ENCODE data around the gene ST3GAL2.
"Not testable (repeated sequence)": the region's sequence is repeated elsewhere in the genome, so short reads cannot be mapped to it uniquely, and the experiment has no call there.

ST3GAL2 gene

DNA sequence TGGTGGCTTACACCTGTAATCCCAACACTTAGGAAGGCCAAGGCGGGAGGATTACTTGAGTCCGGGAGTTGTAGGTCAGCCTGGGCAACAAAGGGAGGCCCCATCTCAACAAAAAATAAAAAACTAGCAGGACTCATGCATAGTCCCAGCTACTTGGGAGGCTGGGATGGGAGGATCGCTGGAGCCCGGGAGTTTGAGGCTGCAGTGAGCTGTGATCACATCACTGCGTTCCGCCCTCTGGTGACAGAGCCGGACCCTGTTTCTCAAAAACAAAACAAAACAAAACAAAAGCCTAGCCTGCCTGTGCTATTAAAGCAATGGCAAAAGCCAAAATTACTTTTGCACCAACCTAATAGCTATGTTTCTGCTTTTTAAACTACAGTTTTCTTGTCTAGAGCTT is 17.0 kb upstream of the ST3GAL2 start:
- Histone ChIP-seq H3K9ac (ENCODE audit: low read depth, low read length) (no peak overlapping the region), H3K9me3 (ENCODE audit: control insufficient read depth, insufficient read depth, low read length) (no peaks in the 10 kb centered on the region), H3K36me3 (ENCODE audit: insufficient read depth, low read length) (no peaks in the 10 kb centered on the region), H3K4me1 (ENCODE audit: insufficient read depth, low read length) (no peaks in the 10 kb centered on the region)

DNA sequence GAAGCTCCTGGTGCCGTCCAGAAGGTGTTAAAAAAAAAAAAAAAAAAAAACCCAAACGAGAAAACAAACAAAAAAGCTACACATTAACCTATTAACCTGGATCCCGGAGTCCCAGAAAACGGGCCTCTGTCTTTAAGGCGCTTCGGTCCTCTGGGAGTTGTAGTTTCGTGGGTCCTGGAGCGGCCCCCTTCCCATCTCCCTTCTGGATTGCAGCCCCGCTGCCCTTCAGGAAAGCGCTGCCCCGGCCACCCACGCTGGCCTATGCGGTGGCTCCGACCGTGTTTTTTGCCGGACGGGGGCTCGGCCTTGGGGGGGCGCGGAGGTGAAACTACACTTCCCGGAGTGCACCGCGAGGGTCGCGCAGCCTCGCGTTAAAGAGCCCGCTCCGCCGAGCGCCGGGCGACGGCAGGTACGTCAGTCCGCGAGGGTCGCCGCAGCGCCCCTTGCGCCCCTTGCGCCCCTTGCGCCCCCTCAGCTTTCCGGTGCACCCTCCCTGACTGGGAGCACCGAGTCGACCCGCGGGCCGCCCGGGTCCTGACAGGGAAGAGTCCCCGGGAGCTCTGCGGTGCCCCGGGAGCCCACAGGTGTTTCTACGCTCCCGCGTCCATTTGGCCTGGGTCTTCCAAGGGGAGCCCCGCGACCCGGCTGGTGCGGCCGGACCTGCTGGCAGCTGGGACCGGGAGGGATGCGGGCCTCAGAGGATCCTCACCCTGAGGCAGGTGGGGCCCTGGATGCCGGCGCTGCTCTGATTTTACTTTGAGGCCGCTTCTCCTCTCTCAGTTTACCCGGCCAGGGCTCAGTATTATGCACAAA is 15.5 kb upstream of the ST3GAL2 start, which contains the start of gene FCSK:
FCSK (plus strand) TSS at position 374 of the 813 bp plus-strand sequence. CDS start 8,596 bp downstream, outside the sequence.
- H3K36me3 ChIP-seq (ENCODE audit: insufficient read depth, low read length) = no peaks in the 10 kb centered on the region

GRCh38 chr16:70453892-70454221 is 15.0 kb upstream of the ST3GAL2 start:
- H3K4me1 ChIP-seq (ENCODE audit: insufficient read depth, low read length) = no peaks in the 10 kb centered on the region
- no peaks in the 10 kb centered on the region for H3K9me3 ChIP-seq (ENCODE audit: control insufficient read depth, insufficient read depth, low read length)
- H3K9ac ChIP-seq (ENCODE audit: low read depth, low read length) = peak overlapping the region; percentile 78
- no peaks in the 10 kb centered on the region for H3K36me3 ChIP-seq (ENCODE audit: insufficient read depth, low read length)

More for the DNA sequence above, 15.5 kb upstream of the ST3GAL2 start, which contains the start of gene FCSK:
- Histone ChIP-seq H3K9ac (ENCODE audit: low read depth, low read length) (peak within 1 kb of the TSS; percentile 78), H3K9me3 (ENCODE audit: control insufficient read depth, insufficient read depth, low read length) (no peaks in the 10 kb centered on the region), H3K4me1 (ENCODE audit: insufficient read depth, low read length) (no peaks in the 10 kb centered on the region)

DNA sequence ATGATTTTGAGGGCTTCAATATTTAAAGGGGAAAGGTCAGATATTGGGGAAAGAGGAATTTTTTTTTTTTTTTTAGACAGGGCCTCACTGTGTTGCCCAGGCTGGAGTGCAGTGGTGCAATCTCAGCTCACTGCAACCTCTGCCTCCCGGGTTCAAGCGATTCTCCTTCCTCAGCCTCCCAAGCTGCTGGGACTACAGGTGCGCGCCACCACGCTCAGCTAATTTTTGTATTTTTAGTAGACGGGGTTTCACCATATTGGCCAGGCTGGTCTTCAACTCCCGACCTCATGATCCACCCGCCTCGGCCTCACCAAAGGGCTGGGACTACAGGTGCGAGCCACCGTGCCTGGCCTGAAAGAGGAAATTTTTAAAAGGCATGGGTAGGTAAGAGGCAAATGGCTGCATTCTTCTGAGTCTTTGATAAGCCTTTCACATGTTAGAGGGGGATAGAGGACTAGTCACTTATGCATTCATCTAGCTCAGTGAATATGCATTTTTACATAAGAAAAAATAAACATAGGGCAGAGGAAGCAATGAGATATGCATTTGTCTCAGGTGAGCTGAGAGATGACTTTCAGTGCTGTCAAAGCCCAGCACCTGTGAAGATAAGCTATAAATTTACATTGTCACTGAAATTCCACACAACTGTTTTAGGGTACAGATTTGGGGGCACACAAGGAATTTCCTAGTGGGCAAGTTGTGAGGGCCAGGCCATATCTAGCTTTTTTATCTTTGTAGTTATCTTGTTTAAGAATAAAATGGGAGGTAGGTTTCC is 14.4 kb upstream of the ST3GAL2 start:
- no peaks in the 10 kb centered on the region for H3K4me1 ChIP-seq (ENCODE audit: insufficient read depth, low read length)
- H3K36me3 ChIP-seq (ENCODE audit: insufficient read depth, low read length) = no peaks in the 10 kb centered on the region
- no peaks in the 10 kb centered on the region for H3K9me3 ChIP-seq (ENCODE audit: control insufficient read depth, insufficient read depth, low read length)
- H3K9ac ChIP-seq (ENCODE audit: low read depth, low read length) = peak overlapping the region; percentile 78

GRCh38 chr16:70451004-70451340 is 12.1 kb upstream of the ST3GAL2 start:
- not testable (repeated sequence) for H3K9me3 ChIP-seq (ENCODE audit: control insufficient read depth, insufficient read depth, low read length); H3K36me3 ChIP-seq (ENCODE audit: insufficient read depth, low read length); H3K4me1 ChIP-seq (ENCODE audit: insufficient read depth, low read length); H3K9ac ChIP-seq (ENCODE audit: low read depth, low read length)

DNA sequence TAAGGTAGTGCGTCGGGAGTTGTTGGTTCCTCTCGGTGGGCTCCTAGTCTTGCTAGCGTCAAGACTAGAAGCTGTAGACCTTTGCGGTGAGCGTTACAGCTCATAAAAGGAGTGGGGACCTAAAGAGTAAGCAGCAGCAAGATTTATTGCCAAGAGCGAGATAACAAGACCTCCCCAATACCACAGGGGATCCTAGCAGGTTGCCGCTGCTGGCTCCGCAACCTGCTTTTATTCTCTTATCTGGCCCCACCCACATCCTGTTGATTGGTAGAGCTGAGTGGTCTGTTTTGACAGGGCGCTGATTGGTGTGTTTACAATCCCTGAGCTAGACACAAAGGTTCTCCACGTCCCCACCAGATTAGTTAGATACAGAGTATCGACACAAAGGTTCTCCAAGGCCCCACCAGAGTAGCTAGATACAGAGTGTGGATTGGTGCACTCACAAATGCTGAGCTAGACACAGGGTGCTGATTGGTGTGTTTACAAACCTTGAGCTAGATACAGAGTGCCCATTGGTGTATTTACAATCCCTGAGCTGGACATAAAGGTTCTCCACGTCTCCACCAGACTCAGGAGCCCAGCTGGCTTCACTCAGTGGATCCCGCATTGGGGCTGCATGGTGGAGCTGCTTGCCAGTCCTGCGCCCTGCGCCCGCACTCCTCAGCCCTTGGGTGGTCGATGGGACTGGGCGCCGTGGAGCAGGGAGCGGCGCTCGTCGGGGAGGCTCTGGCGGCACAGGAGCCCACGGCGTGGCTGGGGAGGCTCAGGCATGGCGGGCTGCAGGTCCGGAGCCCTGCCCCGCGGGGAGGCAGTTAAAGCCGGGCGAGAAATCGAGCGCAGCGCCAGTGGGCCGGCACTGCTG is 11.5 kb upstream of the ST3GAL2 start:
- H3K9ac ChIP-seq (ENCODE audit: low read depth, low read length); H3K36me3 ChIP-seq (ENCODE audit: insufficient read depth, low read length); H3K4me1 ChIP-seq (ENCODE audit: insufficient read depth, low read length); H3K9me3 ChIP-seq (ENCODE audit: control insufficient read depth, insufficient read depth, low read length): not testable (repeated sequence)

DNA sequence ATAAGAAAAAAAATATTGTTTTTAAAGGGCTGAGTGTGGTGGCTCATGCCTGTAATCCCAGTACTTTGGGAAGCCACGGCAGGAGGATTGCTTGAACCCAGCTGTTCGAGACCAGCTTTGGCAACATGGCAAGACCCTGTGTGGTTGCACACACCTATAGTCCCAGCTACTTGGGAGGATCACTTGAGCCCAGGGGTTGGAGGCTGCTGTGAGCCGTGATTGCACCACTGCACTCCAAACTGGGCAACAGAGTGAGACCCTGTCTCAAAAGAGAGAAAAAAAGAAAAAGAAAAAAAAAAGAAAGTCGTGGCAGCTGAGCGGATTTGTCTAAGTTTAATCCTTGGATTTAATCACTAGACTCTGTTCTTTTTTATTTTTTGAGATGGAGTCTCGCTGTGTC is 9.2 kb upstream of the ST3GAL2 start:
- H3K36me3 ChIP-seq (ENCODE audit: insufficient read depth, low read length) = no peaks in the 10 kb centered on the region
- no peaks in the 10 kb centered on the region for H3K9me3 ChIP-seq (ENCODE audit: control insufficient read depth, insufficient read depth, low read length)
- no peak overlapping the region for H3K9ac ChIP-seq (ENCODE audit: low read depth, low read length)
- H3K4me1 ChIP-seq (ENCODE audit: insufficient read depth, low read length) = peaks cover 6% of the 10 kb centered on the region; the same call in 1 of the 2 replicates

DNA sequence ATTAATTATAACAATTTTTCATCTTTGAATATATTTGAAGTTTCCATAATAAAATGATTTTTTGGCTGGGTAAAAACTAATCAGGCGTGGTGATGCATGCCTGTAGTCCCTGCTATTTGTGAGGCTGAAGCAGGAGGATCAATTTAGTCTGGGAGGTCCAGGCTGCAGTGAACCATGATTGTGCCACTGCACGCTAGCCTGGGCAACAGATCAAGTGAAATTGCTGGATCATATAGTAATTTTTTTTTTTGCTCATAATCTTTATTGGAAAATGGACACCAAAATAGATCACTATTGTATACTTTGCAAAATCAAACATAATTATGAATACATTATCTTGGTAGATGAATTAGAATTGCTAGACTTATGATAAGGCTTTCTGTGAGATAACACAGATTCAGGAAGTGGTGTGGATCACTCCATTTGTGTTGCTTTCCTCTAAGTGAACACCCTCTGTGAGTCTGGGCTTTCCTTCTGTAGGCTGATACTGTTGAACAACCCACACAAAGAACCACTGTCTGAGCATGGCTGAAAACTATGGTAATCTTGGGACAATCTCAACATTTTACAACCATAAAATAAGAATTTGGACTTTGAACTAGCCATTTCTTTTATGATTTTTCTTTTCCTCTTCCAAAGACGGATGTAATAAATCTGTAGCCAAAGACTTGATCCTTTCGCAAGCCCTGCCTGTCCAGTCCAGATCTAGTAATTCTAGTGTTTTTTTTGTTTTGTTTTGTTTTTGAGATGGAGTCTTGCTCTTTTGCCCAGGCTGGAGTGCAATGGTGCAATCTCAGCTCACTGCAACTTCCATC is 5.6 kb upstream of the ST3GAL2 start:
- Histone ChIP-seq H3K36me3 (ENCODE audit: insufficient read depth, low read length) (no peaks in the 10 kb centered on the region), H3K9me3 (ENCODE audit: control insufficient read depth, insufficient read depth, low read length) (no peaks in the 10 kb centered on the region), H3K4me1 (ENCODE audit: insufficient read depth, low read length) (peaks cover 9% of the 10 kb centered on the region; the same call in 1 of the 2 replicates), H3K9ac (ENCODE audit: low read depth, low read length) (no peak overlapping the region)

GRCh38 chr16:70442344-70442743 is 3.4 kb upstream of the ST3GAL2 start:
- Histone ChIP-seq H3K9ac (ENCODE audit: low read depth, low read length) (no peak overlapping the region), H3K36me3 (ENCODE audit: insufficient read depth, low read length) (no peaks in the 10 kb centered on the region), H3K4me1 (ENCODE audit: insufficient read depth, low read length) (peaks cover 9% of the 10 kb centered on the region; the same call in 1 of the 2 replicates), H3K9me3 (ENCODE audit: control insufficient read depth, insufficient read depth, low read length) (no peaks in the 10 kb centered on the region)

DNA sequence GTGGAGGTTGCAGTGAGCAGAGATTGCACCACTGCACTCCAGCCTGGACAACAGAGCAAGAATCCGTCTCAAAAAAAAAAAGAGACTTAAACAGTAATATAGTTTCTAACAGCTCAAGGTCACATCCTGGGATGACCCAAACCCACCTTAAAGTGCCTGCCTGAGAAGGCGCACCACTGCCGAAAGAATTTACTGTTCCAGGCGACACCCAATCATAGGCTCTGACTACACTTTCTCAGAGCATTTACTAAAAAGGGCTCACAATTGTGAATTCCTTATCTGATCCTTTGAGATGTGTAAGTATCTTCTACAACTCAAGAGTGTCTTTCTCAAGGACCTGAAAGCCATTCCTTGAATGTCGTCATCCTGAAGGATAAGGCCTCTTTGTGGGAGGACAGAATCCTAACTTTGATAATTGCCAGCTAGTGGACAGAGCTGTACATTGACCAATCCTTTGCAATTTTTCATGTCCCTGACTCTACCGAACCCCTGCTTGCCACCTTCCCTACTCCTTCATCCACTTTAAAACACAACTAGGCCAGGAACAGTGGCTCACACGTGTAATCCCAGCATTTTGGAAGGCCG is 2.6 kb upstream of the ST3GAL2 start:
- no peaks in the 10 kb centered on the region for H3K9me3 ChIP-seq (ENCODE audit: control insufficient read depth, insufficient read depth, low read length)

GRCh38 chr16:70440009-70440692 is 1.3 kb upstream of the ST3GAL2 start:
- no peak overlapping the region for H3K9ac ChIP-seq (ENCODE audit: low read depth, low read length)
- H3K4me1 ChIP-seq (ENCODE audit: insufficient read depth, low read length) = peaks cover 14% of the 10 kb centered on the region
- no peaks in the 10 kb centered on the region for H3K9me3 ChIP-seq (ENCODE audit: control insufficient read depth, insufficient read depth, low read length)
- no peaks in the 10 kb centered on the region for H3K36me3 ChIP-seq (ENCODE audit: insufficient read depth, low read length)

More for the DNA sequence above, 2.6 kb upstream of the ST3GAL2 start:
- Histone ChIP-seq H3K9ac (ENCODE audit: low read depth, low read length) (no peak overlapping the region), H3K4me1 (ENCODE audit: insufficient read depth, low read length) (peaks cover 10% of the 10 kb centered on the region), H3K36me3 (ENCODE audit: insufficient read depth, low read length) (no peaks in the 10 kb centered on the region)

- H3K9me3 ChIP-seq (ENCODE audit: control insufficient read depth, insufficient read depth, low read length) = no peaks in the 10 kb centered on the region
- H3K9ac ChIP-seq (ENCODE audit: low read depth, low read length) = peak overlapping the region; percentile 57
- H3K36me3 ChIP-seq (ENCODE audit: insufficient read depth, low read length) = no peaks in the 10 kb centered on the region; the same call in 1 of the 2 replicates
- H3K4me1 ChIP-seq (ENCODE audit: insufficient read depth, low read length) = peaks cover 18% of the 10 kb centered on the region
These were observed 323 bp downstream of the ST3GAL2 start for GRCh38 chr16:70438585-70438968.
